ENCODE measurements around the gene TMSB10.

The TMSB10 gene

GRCh38 chr2:84900971-84901370, 4.5 kb upstream of the TMSB10 start:
- TF ChIP-seq CTCF (IDR thresholded peaks at IDR 0.05; ENCODE audit: insufficient read depth, low read length, poor library complexity, severe bottlenecking), result no peak
- DNase-seq (ENCODE audit: extremely low read depth, insufficient read length), result no peak
- Histone ChIP-seq H3K27me3 (replicated peaks; ENCODE audit: control insufficient read depth, insufficient read depth, low read length) (no peaks in the 10 kb centered on the region), H3K4me3 (replicated peaks; ENCODE audit: low read depth, low read length) (no peak overlapping the region), H3K36me3 (ENCODE audit: control insufficient read depth, insufficient read depth, low read length) (no peaks in the 10 kb centered on the region)

- no peak for TF ChIP-seq CTCF (IDR thresholded peaks at IDR 0.05; ENCODE audit: insufficient read depth, low read length, poor library complexity, severe bottlenecking)
- H3K27me3 ChIP-seq (replicated peaks; ENCODE audit: control insufficient read depth, insufficient read depth, low read length), result no peaks in the 10 kb centered on the region
- no peak for DNase-seq (ENCODE audit: extremely low read depth, insufficient read length)
- H3K4me3 ChIP-seq (replicated peaks; ENCODE audit: low read depth, low read length), result no peak overlapping the region
- no peaks in the 10 kb centered on the region; the same call in 1 of the 2 replicates for H3K36me3 ChIP-seq (ENCODE audit: control insufficient read depth, insufficient read depth, low read length)
Measured at GRCh38 chr2:84901593-84902120, 3.8 kb upstream of the TMSB10 start.

- Histone ChIP-seq H3K27me3 (replicated peaks; ENCODE audit: control insufficient read depth, insufficient read depth, low read length) (no peaks in the 10 kb centered on the region), H3K4me3 (replicated peaks; ENCODE audit: low read depth, low read length) (no peak overlapping the region), H3K36me3 (ENCODE audit: control insufficient read depth, insufficient read depth, low read length) (no peaks in the 10 kb centered on the region; the same call in 1 of the 2 replicates)
- TF ChIP-seq CTCF (IDR thresholded peaks at IDR 0.05; ENCODE audit: insufficient read depth, low read length, poor library complexity, severe bottlenecking), result no peak
- no peak for DNase-seq (ENCODE audit: extremely low read depth, insufficient read length)
Measured at GRCh38 chr2:84902526-84902925, 2.9 kb upstream of the TMSB10 start.

GRCh38 chr2:84904151-84904550, 1.3 kb upstream of the TMSB10 start:
- Histone ChIP-seq H3K27me3 (replicated peaks; ENCODE audit: control insufficient read depth, insufficient read depth, low read length) (no peaks in the 10 kb centered on the region), H3K4me3 (replicated peaks; ENCODE audit: low read depth, low read length) (no peak overlapping the region), H3K36me3 (ENCODE audit: control insufficient read depth, insufficient read depth, low read length) (no peaks in the 10 kb centered on the region; the same call in 1 of the 2 replicates)
- no peak for DNase-seq (ENCODE audit: extremely low read depth, insufficient read length)
- no peak for TF ChIP-seq CTCF (IDR thresholded peaks at IDR 0.05; ENCODE audit: insufficient read depth, low read length, poor library complexity, severe bottlenecking)

- TF ChIP-seq CTCF (IDR thresholded peaks at IDR 0.05; ENCODE audit: insufficient read depth, low read length, poor library complexity, severe bottlenecking), result no peak
- H3K4me3 ChIP-seq (replicated peaks; ENCODE audit: low read depth, low read length), result peak overlapping the region; percentile 90
- H3K27me3 ChIP-seq (replicated peaks; ENCODE audit: control insufficient read depth, insufficient read depth, low read length), result no peaks in the 10 kb centered on the region
- no peak for DNase-seq (ENCODE audit: extremely low read depth, insufficient read length)
- H3K36me3 ChIP-seq (ENCODE audit: control insufficient read depth, insufficient read depth, low read length), result no peaks in the 10 kb centered on the region; the same call in 1 of the 2 replicates
Measured at GRCh38 chr2:84904717-84905174, 710 bp upstream of the TMSB10 start.

Data from GM06990 (cell line).